HEK293T (cell line): ENCODE results near the gene LMO2.

Experiments used
- CTCF ChIA-PET: fragments of 350-600 bp; formaldehyde crosslinking; extraction: SDS; loops from one replicate; lab custom pipeline; 2021; ENCODE audit warnings: antibody characterized with exemption, inconsistent platforms; lab: Yijun Ruan, JAX
- POLR2A ChIA-PET: fragments of 350-600 bp; formaldehyde crosslinking; extraction: SDS; loops from one replicate; lab custom pipeline; 2020; ENCODE audit warnings: antibody characterized with exemption, inconsistent platforms; lab: Yijun Ruan, JAX
- DNase-seq: peaks from one replicate; pipeline ENCODE4 v3.0.0; 2012; ENCODE audit warnings: mixed read lengths; ENCODE audit errors: extremely low spot score
- ARNT ChIP-seq: fragments of 450-650 bp; IDR thresholded peaks from 2 replicates; pipeline ENCODE4 v1.6.1; 2017; ENCODE audit warnings: mild to moderate bottlenecking
- BHLHE40 ChIP-seq: fragments of 450-650 bp; IDR thresholded peaks from 2 replicates; pipeline ENCODE4 v1.6.1; 2016; ENCODE audit warnings: mild to moderate bottlenecking, moderate library complexity, borderline replicate concordance
- CTBP1 ChIP-seq: fragments of 450-650 bp; IDR thresholded peaks from 2 replicates; pipeline ENCODE4 v1.6.1; 2016; ENCODE audit warnings: borderline replicate concordance
- ELF4 ChIP-seq: fragments of 450-650 bp; IDR thresholded peaks from 2 replicates; pipeline ENCODE4 v1.6.1; 2017; ENCODE audit warnings: antibody characterized with exemption
- FOXA1 ChIP-seq: fragments of 450-650 bp; IDR thresholded peaks from 2 replicates; pipeline ENCODE4 v1.6.1; 2016; ENCODE audit warnings: mild to moderate bottlenecking
- FOXK2 ChIP-seq: fragments of 450-650 bp; IDR thresholded peaks from 2 replicates; pipeline ENCODE4 v1.6.1; 2016; ENCODE audit warnings: mild to moderate bottlenecking
- FOXM1 ChIP-seq: fragments of 450-650 bp; IDR thresholded peaks from 2 replicates; pipeline ENCODE4 v1.6.1; 2017; ENCODE audit warnings: mild to moderate bottlenecking, borderline replicate concordance
- HDGF ChIP-seq: fragments of 450-650 bp; IDR thresholded peaks from 2 replicates; pipeline ENCODE4 v1.6.1; 2017; ENCODE audit warnings: antibody characterized with exemption, borderline replicate concordance
- L3MBTL2 ChIP-seq: fragments of 450-650 bp; conservative IDR thresholded peaks from 2 replicates; pipeline ENCODE4 v1.6.1; 2016; ENCODE audit warnings: mild to moderate bottlenecking
- LEF1 ChIP-seq: fragments of 450-650 bp; IDR thresholded peaks from 2 replicates; pipeline ENCODE4 v1.6.1; 2017; ENCODE audit warnings: mild to moderate bottlenecking, borderline replicate concordance
- NFRKB ChIP-seq: fragments of 450-650 bp; IDR thresholded peaks from 2 replicates; pipeline ENCODE4 v1.6.1; 2016; ENCODE audit warnings: mild to moderate bottlenecking, moderate library complexity
- SP1 ChIP-seq: fragments of 450-650 bp; IDR thresholded peaks from 2 replicates; pipeline ENCODE4 v1.6.1; 2017
- SUZ12 ChIP-seq: fragments of 450-650 bp; IDR thresholded peaks from 2 replicates; pipeline ENCODE4 v1.6.1; 2016; ENCODE audit warnings: mild to moderate bottlenecking
- TARDBP ChIP-seq: fragments of 450-650 bp; IDR thresholded peaks from 2 replicates; pipeline ENCODE4 v1.6.1; 2016
- ZNF384 ChIP-seq: fragments of 450-650 bp; IDR thresholded peaks from 2 replicates; pipeline ENCODE4 v1.6.1; 2016
- TF ChIP-seq, protein P1 (sequence below): fragments of 450-650 bp; IDR thresholded peaks from 2 replicates; pipeline ENCODE4 v1.6.1; 2016

Gene LMO2

DNA sequence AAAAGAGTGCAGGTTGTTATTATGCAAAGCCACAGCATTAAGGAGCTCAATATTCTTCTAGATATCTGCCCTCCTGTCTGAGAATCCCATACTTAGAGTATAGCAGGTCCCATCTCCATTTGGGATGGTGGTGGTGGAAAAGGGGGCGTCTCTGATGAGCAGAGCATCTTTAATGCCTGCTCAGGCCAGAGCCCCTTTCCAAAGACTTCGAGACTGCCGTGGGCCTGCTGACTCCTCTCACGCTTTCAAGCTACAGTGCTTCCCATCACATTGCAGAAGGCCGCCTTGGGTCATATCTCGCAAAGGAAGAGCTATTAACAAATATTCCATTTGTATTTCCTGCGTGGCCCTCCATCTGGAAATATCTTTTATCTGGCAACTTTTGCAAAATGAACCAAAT, 10.9 kb downstream of the LMO2 start:
- CTCF ChIA-PET: interaction anchor here (1.2 kb wide), 1 partner anchor 14 kb away, joined by 3 read pairs; no protein-coding TSS in a partner anchor
- POLR2A ChIA-PET: no interaction called here
- no peak for TF ChIP-seq SP1
- TF ChIP-seq L3MBTL2: no peak
- TF ChIP-seq ELF4: no peak
- no peak for TF ChIP-seq HDGF
- no peak for TF ChIP-seq FOXK2
- TF ChIP-seq LEF1: no peak
- no peak for TF ChIP-seq ZNF384
- TF ChIP-seq, protein P1, sequence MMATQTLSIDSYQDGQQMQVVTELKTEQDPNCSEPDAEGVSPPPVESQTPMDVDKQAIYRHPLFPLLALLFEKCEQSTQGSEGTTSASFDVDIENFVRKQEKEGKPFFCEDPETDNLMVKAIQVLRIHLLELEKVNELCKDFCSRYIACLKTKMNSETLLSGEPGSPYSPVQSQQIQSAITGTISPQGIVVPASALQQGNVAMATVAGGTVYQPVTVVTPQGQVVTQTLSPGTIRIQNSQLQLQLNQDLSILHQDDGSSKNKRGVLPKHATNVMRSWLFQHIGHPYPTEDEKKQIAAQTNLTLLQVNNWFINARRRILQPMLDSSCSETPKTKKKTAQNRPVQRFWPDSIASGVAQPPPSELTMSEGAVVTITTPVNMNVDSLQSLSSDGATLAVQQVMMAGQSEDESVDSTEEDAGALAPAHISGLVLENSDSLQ: no peak
- TF ChIP-seq FOXM1: no peak
- TF ChIP-seq FOXA1: no peak
- no peak for TF ChIP-seq TARDBP
- TF ChIP-seq BHLHE40: no peak
- no peak for TF ChIP-seq NFRKB
- TF ChIP-seq CTBP1: no peak
- TF ChIP-seq SUZ12: no peak
- TF ChIP-seq ARNT: no peak
- no peak for DNase-seq

DNA sequence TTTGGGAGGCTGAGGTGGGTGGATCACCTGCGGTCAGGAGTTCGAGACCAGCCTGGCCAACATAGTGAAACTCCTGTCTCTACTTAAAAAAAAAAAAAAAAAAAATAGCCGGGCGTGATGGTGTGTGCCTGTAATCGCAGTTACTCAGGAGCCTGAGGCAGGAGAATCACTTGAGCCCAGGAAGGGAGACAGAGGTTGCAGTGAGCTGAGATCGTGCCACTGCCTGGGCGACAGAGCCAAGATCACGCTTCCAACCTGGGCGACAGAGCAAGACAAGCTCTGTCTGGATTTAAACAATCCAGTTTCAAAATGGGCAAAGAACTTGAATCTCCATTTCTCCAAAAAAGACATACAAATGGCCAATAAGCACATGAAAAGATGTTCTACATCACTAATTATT, 12.5 kb downstream of the LMO2 start:
- POLR2A ChIA-PET: no interaction called here
- DNase-seq: no peak
- no peak for TF ChIP-seq ARNT
- no peak for TF ChIP-seq SP1
- TF ChIP-seq NFRKB: no peak
- no peak for TF ChIP-seq LEF1
- no peak for TF ChIP-seq FOXA1
- TF ChIP-seq ZNF384: no peak
- TF ChIP-seq HDGF: no peak
- TF ChIP-seq SUZ12: no peak
- no peak for TF ChIP-seq TARDBP
- no peak for TF ChIP-seq FOXK2
- TF ChIP-seq FOXM1: no peak
- TF ChIP-seq CTBP1: no peak

DNA sequence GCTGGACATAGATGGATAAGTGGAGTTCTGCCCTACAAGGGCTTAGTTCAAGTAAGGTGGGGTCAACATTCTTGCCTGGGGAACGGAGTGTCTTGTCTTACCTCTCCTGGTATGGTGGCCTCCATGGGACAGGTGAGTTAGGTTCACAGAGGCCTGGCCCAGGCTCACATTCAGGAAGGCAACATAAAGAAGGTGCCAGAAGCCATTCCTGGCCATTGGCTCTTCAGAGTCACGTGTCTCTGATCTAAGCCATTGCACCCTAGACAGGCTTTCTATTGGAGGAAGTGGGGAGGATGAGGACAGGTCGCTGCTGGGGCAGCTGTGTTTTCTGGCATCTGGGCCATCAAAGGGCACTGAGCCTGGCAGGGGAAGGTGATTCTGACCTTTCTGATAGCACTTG, 14.8 kb downstream of the LMO2 start:
- ChIA-PET CTCF (interaction anchor here (0.7 kb wide), 1 partner anchor 12 kb away, joined by 10 read pairs; no protein-coding TSS in a partner anchor), POLR2A (no interaction called here)
- no peak for DNase-seq
- TF ChIP-seq, protein P1: no peak
- no peak for TF ChIP-seq NFRKB
- TF ChIP-seq CTBP1: no peak
- no peak for TF ChIP-seq ZNF384
- TF ChIP-seq L3MBTL2: no peak
- TF ChIP-seq SP1: no peak
- no peak for TF ChIP-seq ARNT
- no peak for TF ChIP-seq ELF4
- TF ChIP-seq FOXK2: no peak
- no peak for TF ChIP-seq FOXM1
- TF ChIP-seq LEF1: no peak
- no peak for TF ChIP-seq SUZ12

More for the DNA sequence above, 12.5 kb downstream of the LMO2 start:
- CTCF ChIA-PET: no interaction called here

DNA sequence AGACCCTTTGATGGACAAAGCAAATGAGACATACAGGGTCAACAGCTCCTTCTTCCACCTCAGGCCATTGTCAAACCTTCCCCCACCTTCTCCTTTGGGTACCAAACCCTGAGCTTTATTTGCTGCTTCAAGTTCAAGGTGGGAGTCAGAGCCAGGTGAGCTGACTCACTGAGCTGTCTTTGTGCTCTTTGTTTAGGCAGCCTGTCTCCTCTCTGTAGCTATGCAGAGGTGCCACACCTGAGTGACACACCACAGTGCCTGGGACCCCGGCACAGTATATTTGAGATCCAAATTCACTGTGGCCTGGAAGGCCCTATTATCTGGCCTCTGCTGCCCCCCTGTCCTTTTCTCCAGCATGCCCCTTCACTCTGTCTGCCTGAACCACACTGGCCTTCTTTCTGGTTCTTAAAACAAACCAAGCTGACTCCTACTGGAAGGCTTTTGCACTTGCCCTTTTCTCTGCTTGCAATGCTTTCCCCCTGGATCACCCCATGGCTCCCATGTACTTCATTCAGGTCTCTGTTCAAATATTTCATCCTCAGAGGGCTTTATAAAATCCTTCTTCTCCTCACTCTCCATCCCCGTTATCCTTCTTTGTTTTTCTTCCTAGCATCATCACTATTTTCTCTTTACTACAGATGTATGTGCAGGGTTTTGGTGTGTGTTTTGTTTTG, 16.1 kb downstream of the LMO2 start:
- no peak for DNase-seq
- TF ChIP-seq CTBP1 (no peak), BHLHE40 (no peak), FOXK2 (no peak), TARDBP (no peak), ARNT (no peak), ZNF384 (no peak), SUZ12 (no peak), SP1 (no peak), L3MBTL2 (no peak), NFRKB (no peak), FOXA1 (no peak), HDGF (no peak), ELF4 (no peak), LEF1 (no peak), FOXM1 (no peak)
- TF ChIP-seq, protein P1: no peak
- ChIA-PET CTCF (no interaction called here), POLR2A (no interaction called here)

DNA sequence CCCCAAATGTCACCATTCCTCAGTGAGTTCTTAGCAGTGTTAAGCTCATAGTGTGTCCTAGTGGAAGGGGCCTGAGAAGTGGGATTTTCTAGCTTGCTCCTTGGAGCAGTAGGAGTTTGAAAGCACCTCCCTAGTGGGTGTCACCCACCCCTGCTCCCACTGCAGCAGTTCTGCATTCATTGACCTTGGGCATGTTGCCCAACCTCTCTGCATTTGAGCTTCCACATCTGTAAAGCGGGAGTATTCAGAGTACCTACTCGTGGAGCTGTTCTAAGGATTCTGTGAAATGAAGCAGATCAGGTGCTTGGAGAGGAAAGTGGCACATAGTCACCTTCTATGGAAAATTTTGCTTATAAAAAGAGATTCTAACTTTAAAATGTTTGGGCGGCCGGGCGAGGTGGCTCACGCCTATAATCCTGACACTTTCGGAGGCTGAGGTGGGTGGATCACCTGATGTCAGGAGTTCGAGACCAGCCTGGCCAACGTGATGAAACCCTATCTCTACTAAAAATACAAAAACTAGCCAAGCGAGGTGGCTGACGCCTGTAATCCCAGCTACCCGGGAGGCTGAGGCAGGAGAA, 16.9 kb downstream of the LMO2 start:
- ChIA-PET CTCF (no interaction called here), POLR2A (no interaction called here)
- TF ChIP-seq ZNF384 (no peak), HDGF (no peak), BHLHE40 (no peak), CTBP1 (no peak), NFRKB (no peak), SP1 (no peak), SUZ12 (no peak), FOXA1 (no peak), L3MBTL2 (no peak), ELF4 (no peak), TARDBP (no peak)
- TF ChIP-seq, protein P1: no peak
- no peak for DNase-seq
